Measurements from ENCODE around the gene GGTLC1.

The GGTLC1 gene

DNA sequence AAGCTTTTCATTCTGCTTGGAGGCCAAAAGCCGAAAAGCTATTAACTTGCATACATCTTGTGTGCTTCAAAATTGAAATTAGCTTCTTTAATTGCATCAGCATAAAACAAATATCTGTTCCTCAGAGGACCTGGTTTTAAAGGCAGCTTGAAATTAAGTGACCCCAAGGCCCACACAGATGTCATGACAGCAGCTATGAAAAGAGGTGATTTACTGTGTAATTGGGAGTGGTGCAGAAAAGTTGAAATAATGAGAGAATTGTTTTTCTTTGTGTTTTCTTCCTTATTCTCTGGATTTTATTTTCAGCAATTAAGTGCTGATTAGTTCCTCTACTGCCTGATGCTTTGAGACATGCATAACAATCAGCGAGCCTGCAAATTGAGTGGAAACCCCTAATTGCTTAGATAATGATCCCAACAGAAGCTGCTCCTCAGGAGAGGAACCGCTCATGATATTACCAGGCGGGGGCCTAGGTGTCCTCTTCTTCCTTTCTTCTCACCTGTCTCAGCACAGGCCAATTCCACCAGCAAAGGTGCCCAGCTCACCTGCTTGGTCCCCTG lies 34.1 kb upstream of the GGTLC1 start:
- TF ChIP-seq CTCF (IDR thresholded peaks at IDR 0.05; ENCODE audit: control insufficient read depth, insufficient read depth, low read depth, low read length, missing control alignments), result no peak
- no peak overlapping the region for H3K4me3 ChIP-seq (ENCODE audit: control insufficient read depth, low read depth, low read length)
- DNase-seq (ENCODE audit: low read depth), result no peak

DNA sequence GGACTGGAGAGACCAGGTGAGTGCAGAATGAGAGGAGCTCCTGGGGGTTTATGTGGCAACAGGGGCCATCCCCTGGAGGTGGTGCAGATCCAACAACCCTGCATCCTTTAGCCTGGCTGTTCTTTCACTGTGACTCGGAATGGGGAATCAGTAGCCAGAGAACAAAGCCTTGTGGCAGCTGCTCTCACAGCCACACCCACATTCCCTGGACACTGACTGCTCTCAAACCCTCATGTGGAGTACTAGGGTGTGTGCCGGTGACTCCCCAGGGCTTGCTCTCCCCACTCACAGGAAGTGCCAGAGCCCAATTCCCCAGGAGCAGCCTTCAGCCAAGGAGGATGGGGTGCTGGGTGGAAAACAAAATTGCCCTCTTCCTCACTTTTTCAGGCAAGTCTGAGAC lies 30.2 kb upstream of the GGTLC1 start:
- H3K4me3 ChIP-seq (ENCODE audit: control insufficient read depth, low read depth, low read length), result no peak overlapping the region
- no peak for TF ChIP-seq CTCF (IDR thresholded peaks at IDR 0.05; ENCODE audit: control insufficient read depth, insufficient read depth, low read depth, low read length, missing control alignments)
- no peak for DNase-seq (ENCODE audit: low read depth)

DNA sequence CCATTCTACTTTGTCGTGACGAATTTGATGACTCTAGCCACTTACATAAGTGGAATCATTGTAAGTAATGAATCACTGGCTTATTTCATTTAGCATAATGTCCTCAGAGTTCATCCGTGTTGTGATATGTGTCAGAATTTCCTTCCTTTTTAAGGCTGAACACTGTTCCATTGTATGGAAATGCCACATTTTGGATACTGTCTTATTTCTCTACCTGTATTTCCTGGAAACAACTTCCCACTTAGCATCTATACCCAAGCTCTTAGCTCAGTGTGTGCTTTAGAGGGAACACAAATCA lies 28.8 kb upstream of the GGTLC1 start:
- no peak overlapping the region for H3K4me3 ChIP-seq (ENCODE audit: control insufficient read depth, low read depth, low read length)
- TF ChIP-seq CTCF (IDR thresholded peaks at IDR 0.05; ENCODE audit: control insufficient read depth, insufficient read depth, low read depth, low read length, missing control alignments), result no peak
- no peak for DNase-seq (ENCODE audit: low read depth)

- TF ChIP-seq CTCF (IDR thresholded peaks at IDR 0.05; ENCODE audit: control insufficient read depth, insufficient read depth, low read depth, low read length, missing control alignments), result no peak
- DNase-seq (ENCODE audit: low read depth), result no peak
- H3K4me3 ChIP-seq (ENCODE audit: control insufficient read depth, low read depth, low read length), result no peak overlapping the region
Measured at GRCh38 chr20:24016607-24017457, 28.3 kb upstream of the GGTLC1 start.

GRCh38 chr20:24013953-24014352 lies 25.4 kb upstream of the GGTLC1 start:
- DNase-seq (ENCODE audit: low read depth), result no peak
- no peak overlapping the region for H3K4me3 ChIP-seq (ENCODE audit: control insufficient read depth, low read depth, low read length)
- TF ChIP-seq CTCF (IDR thresholded peaks at IDR 0.05; ENCODE audit: control insufficient read depth, insufficient read depth, low read depth, low read length, missing control alignments), result no peak

DNA sequence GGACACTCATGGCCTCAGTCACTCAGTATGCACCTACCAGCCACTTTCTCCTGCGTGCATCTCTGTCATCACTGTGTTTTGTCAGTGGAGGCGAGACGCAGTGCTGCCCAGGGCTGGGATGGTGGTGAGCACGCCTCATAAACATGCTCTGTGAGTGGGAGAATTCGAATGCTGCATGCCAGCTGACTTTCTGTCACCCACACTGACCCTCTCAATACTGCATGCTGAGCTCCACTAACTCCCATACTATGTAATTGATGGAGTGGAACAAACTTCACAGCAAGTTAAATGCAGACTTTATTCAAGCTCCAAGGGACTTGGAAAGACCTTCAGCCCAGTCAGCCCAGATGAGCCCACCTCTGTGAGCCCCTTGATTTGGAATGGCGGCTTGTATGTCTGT lies 22.7 kb upstream of the GGTLC1 start:
- TF ChIP-seq CTCF (IDR thresholded peaks at IDR 0.05; ENCODE audit: control insufficient read depth, insufficient read depth, low read depth, low read length, missing control alignments), result no peak
- no peak overlapping the region for H3K4me3 ChIP-seq (ENCODE audit: control insufficient read depth, low read depth, low read length)
- DNase-seq (ENCODE audit: low read depth), result no peak

All from AG09309 (cell line).